Measurements from ENCODE around the gene LRRTM4. TPM values are rescaled to one million over a fixed set of nuclear protein-coding genes. Genes with fewer than 3 reads are reported as not detected.
"Not testable (repeated sequence)": the region's sequence is repeated elsewhere in the genome, so short reads cannot be mapped to it uniquely, and the experiment has no call there.

LRRTM4 gene
- total RNA-seq, 1 experiment from 2014 or later, result 12.0 TPM

DNA sequence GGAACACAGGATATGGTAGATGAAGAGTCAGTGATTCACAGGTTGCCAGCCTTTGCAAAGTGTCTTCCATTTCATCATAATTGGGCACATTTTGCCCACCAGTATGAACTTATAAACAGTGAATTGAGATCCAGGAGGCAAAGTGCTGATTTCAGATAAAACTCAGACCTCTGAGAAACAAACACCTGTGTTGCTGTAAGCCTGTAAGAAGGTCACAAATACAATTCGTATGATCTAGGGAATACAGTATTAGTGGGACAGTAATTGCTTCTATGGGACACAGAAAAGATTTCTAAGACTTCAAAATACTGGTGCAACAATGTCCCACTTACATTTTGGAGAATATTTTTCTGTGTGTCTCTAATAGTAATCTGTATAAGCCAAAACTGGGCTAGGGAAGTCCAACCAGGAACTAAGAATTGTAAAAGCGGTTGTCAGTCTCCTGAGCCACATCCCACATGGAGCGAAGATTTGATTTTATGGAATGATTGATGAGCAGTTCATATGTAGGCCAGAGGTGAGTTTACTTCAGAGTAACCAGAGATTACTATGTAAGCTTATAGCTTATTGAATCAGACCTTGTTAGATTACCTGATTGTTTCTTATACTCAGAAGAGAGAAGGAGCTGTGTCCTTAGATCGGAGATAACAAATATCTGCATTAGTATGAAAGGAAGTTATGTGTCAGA lies 728.4 kb downstream of the LRRTM4 start:
- peaks cover 8 to 14% (median 9%) of the 10 kb centered on the region in 3 experiments; a peak in 6 of 7 replicates for H3K36me3 Mint-ChIP-seq (ENCODE audit: insufficient read depth in 1 of 3, low read depth in 3 of 3)
- no peaks in the 10 kb centered on the region for H4K20me1 ChIP-seq (ENCODE audit: control insufficient read depth, insufficient read depth, insufficient read length)
- H4K91ac ChIP-seq (ENCODE audit: insufficient read length, low read depth, low read length), result no peak overlapping the region
- H2BK120ac ChIP-seq (ENCODE audit: low read depth, low read length, poor library complexity, severe bottlenecking), result no peak overlapping the region
- no peak overlapping the region for H3K4ac ChIP-seq (ENCODE audit: low read depth, low read length)
- H2BK5ac ChIP-seq (ENCODE audit: insufficient read length, low read length), result no peak overlapping the region
- H2AFZ ChIP-seq (ENCODE audit: low read length), result no peak overlapping the region
- TF ChIP-seq CTCF (conservative IDR thresholded peaks at IDR 0.05), result no peak
- no peak overlapping the region for H2AK5ac ChIP-seq (ENCODE audit: insufficient read length, low read length)
- no peak for DNase-seq
- no peak overlapping the region for H3K4me2 ChIP-seq (ENCODE audit: insufficient read depth, insufficient read length, low read length)
- no peak overlapping the region for H2BK12ac ChIP-seq (ENCODE audit: insufficient read length, low read depth, low read length)
- H3K27me3 Mint-ChIP-seq (ENCODE audit: low read depth), result no peaks in the 10 kb centered on the region
- WGBS (ENCODE audit: extremely low coverage, insufficient read length, low lambda C conversion rate), result no CpG with 5 or more reads among the region's 4 CpGs
- no peak overlapping the region for H4K8ac ChIP-seq (replicated peaks; ENCODE audit: insufficient read length, low read depth, low read length)
- H3K18ac ChIP-seq (ENCODE audit: insufficient read length, low read depth, low read length), result no peak overlapping the region
- no peak overlapping the region for H3K23ac ChIP-seq (ENCODE audit: insufficient read length, low read depth, low read length)
- H2BK15ac ChIP-seq (ENCODE audit: low read depth, low read length), result no peak overlapping the region
- H3K79me1 ChIP-seq (ENCODE audit: insufficient read depth, low read depth, low read length, poor library complexity, severe bottlenecking), result no peaks in the 10 kb centered on the region
- H3T11ph ChIP-seq (ENCODE audit: low read length), result no peak overlapping the region
- H3K27me3 ChIP-seq (ENCODE audit: insufficient read depth, low read length), result no peaks in the 10 kb centered on the region
- H3K9me3 ChIP-seq (ENCODE audit: control insufficient read depth, low read depth, low read length), result no peaks in the 10 kb centered on the region
- H3K9ac ChIP-seq (ENCODE audit: extremely low read depth, insufficient read length, low read length), result no peak overlapping the region
- H3K23me2 ChIP-seq (ENCODE audit: insufficient read length, low read depth, low read length, poor library complexity, severe bottlenecking), result no peaks in the 10 kb centered on the region
- H3K9me3 Mint-ChIP-seq, result peaks cover 10 to 15% of the 10 kb centered on the region in 2 experiments; a peak in 4 of 5 replicates
- no peak overlapping the region for H2BK20ac ChIP-seq (ENCODE audit: low read depth, low read length, poor library complexity, severe bottlenecking)
- no peak overlapping the region for H4K5ac ChIP-seq (ENCODE audit: insufficient read length, low read depth, low read length)
- H3K27ac ChIP-seq (ENCODE audit: insufficient read length, low read depth, low read length), result no peak overlapping the region
- H3K56ac ChIP-seq (ENCODE audit: insufficient read length, low read depth, low read length), result no peak overlapping the region
- H3K79me2 ChIP-seq (ENCODE audit: insufficient read depth, low read length), result no peaks in the 10 kb centered on the region
- peaks cover 7 to 12% of the 10 kb centered on the region in 2 experiments for H3K4me1 Mint-ChIP-seq
- no peak overlapping the region for H3K27ac Mint-ChIP-seq
- no peak overlapping the region for H3K4me3 Mint-ChIP-seq
- H3K4me1 ChIP-seq (ENCODE audit: insufficient read depth, low read length), result no peaks in the 10 kb centered on the region
- H3K14ac ChIP-seq (ENCODE audit: insufficient read depth, low read length), result no peak overlapping the region

- H3K9me3 Mint-ChIP-seq, result peaks cover 10 to 12% of the 10 kb centered on the region in 2 experiments; a peak in 4 of 5 replicates
- Histone ChIP-seq H3K4me2 (ENCODE audit: insufficient read depth, insufficient read length, low read length) (peak overlapping the region; percentile 53), H3T11ph (ENCODE audit: low read length) (peak overlapping the region; percentile 88), H3K14ac (ENCODE audit: insufficient read depth, low read length) (peak overlapping the region; percentile 82; the same call in 1 of the 2 replicates)
- not testable (repeated sequence) for H2BK5ac ChIP-seq (ENCODE audit: insufficient read length, low read length); H4K8ac ChIP-seq (replicated peaks; ENCODE audit: insufficient read length, low read depth, low read length); H3K56ac ChIP-seq (ENCODE audit: insufficient read length, low read depth, low read length); H3K27me3 Mint-ChIP-seq (ENCODE audit: low read depth); H2BK15ac ChIP-seq (ENCODE audit: low read depth, low read length); H2BK12ac ChIP-seq (ENCODE audit: insufficient read length, low read depth, low read length); H3K18ac ChIP-seq (ENCODE audit: insufficient read length, low read depth, low read length); H3K4me1 ChIP-seq (ENCODE audit: insufficient read depth, low read length); H3K9me3 ChIP-seq (ENCODE audit: control insufficient read depth, low read depth, low read length); H2BK20ac ChIP-seq (ENCODE audit: low read depth, low read length, poor library complexity, severe bottlenecking); H3K27ac ChIP-seq (ENCODE audit: insufficient read length, low read depth, low read length); H3K23me2 ChIP-seq (ENCODE audit: insufficient read length, low read depth, low read length, poor library complexity, severe bottlenecking); H2AK5ac ChIP-seq (ENCODE audit: insufficient read length, low read length); H3K4ac ChIP-seq (ENCODE audit: low read depth, low read length); H3K27me3 ChIP-seq (ENCODE audit: insufficient read depth, low read length); H2BK120ac ChIP-seq (ENCODE audit: low read depth, low read length, poor library complexity, severe bottlenecking); H4K5ac ChIP-seq (ENCODE audit: insufficient read length, low read depth, low read length); H3K79me2 ChIP-seq (ENCODE audit: insufficient read depth, low read length); H4K91ac ChIP-seq (ENCODE audit: insufficient read length, low read depth, low read length); H4K20me1 ChIP-seq (ENCODE audit: control insufficient read depth, insufficient read depth, insufficient read length); H3K23ac ChIP-seq (ENCODE audit: insufficient read length, low read depth, low read length); DNase-seq; H3K79me1 ChIP-seq (ENCODE audit: insufficient read depth, low read depth, low read length, poor library complexity, severe bottlenecking); H2AFZ ChIP-seq (ENCODE audit: low read length); H3K9ac ChIP-seq (ENCODE audit: extremely low read depth, insufficient read length, low read length)
- WGBS (ENCODE audit: extremely low coverage, insufficient read length, low lambda C conversion rate), result no CpG with 5 or more reads among the region's 22 CpGs
- peaks cover 0 to 13% (median 7%) of the 10 kb centered on the region in 3 experiments; a peak in 5 of 7 replicates for H3K36me3 Mint-ChIP-seq (ENCODE audit: insufficient read depth in 1 of 3, low read depth in 3 of 3)
- H3K4me1 Mint-ChIP-seq, result peaks cover 15 to 19% of the 10 kb centered on the region in 2 experiments
- peak overlapping the region; percentile 51 to 97 (median 85); a peak in 4 of 7 replicates for H3K27ac Mint-ChIP-seq
- H3K4me3 Mint-ChIP-seq, result peak overlapping the region; percentile 20 to 80; a peak in 3 of 5 replicates
Observed at GRCh38 chr2:76781313-76781712, 740.9 kb downstream of the LRRTM4 start.
